HepG2 (cell line): ENCODE measurements around the gene SPOCD1. TPM values are rescaled to one million over a fixed set of nuclear protein-coding genes. Genes with fewer than 3 reads are reported as not detected.

Source experiments
- ATAC-seq: fragments of 200-7000 bp; cut with Tn5 transposase; 3 replicates; pipeline ENCODE4 v1.9.1; 2020; ENCODE audit warnings: mild to moderate bottlenecking, moderate library complexity
- BruUV-seq: library from RNA; stranded (reverse); fragments of 400-500 nt; replicated peaks from 2 replicates; lab custom pipeline; 2021; lab: Mats Ljungman, UMichigan
- CTCF ChIA-PET: fragments of 300-600 bp; formaldehyde crosslinking; extraction: SDS; loops from one replicate; lab custom pipeline; 2021; ENCODE audit warnings: low total read pairs, inconsistent platforms, low intra/inter-chr PET ratio; lab: Yijun Ruan, JAX
- POLR2A ChIA-PET: fragments of 350-600 bp; sonication (Branson Sonifier 250); formaldehyde crosslinking; loops from one replicate; lab custom pipeline; 2020; ENCODE audit warnings: antibody characterized with exemption, inconsistent platforms; lab: Yijun Ruan, JAX
- DNase-seq: peaks from one replicate; pipeline ENCODE4 v3.0.0-alpha.2; 2015; ENCODE audit warnings: low spot score
- FAIRE-seq: peaks from 3 replicates; lab custom pipeline; 2011; peaks lifted over from hg19 to GRCh38; lab: Jason Lieb, UNC
- H2AFZ ChIP-seq: one replicate; pipeline ENCODE4 v1.6.1; 2011; ENCODE audit warnings: low read length, inconsistent platforms
- H3K27ac ChIP-seq: fragments of 300-600 bp; 3 replicates; pipeline ENCODE4 v1.8.0; 2011; ENCODE audit warnings: mixed run types, mild to moderate bottlenecking, mixed read lengths, low read length, inconsistent platforms; ENCODE audit not compliant: insufficient read depth; ENCODE audit errors: extremely low read length
- H3K27me3 ChIP-seq, 2 experiments: fragments of 200-600 bp in 1 of 2; 2 replicates in 1 of 2; 3 replicates in 1 of 2; pipeline versions ENCODE4 v1.6.0 to v1.8.0; 2011; ENCODE audit warnings: low read length in 2 of 2, mild to moderate bottlenecking in 2 of 2, moderate library complexity in 2 of 2, inconsistent platforms in 1 of 2; ENCODE audit not compliant: insufficient read depth in 2 of 2, control insufficient read depth in 1 of 2
- H3K36me3 ChIP-seq, 2 experiments: fragments of 200-600 bp in 1 of 2; replicated peaks in 1 of 2; 2 replicates in 1 of 2; 3 replicates in 1 of 2; pipeline versions ENCODE4 v1.5.1 to v1.8.0; 2011; ENCODE audit warnings: low read length in 2 of 2, inconsistent platforms in 1 of 2; ENCODE audit not compliant: insufficient read depth in 2 of 2, control insufficient read depth in 1 of 2
- H3K4me1 ChIP-seq: 2 replicates; pipeline ENCODE4 v1.5.1; 2012; ENCODE audit warnings: low read length, inconsistent platforms; ENCODE audit not compliant: insufficient read depth
- H3K4me2 ChIP-seq: 2 replicates; pipeline ENCODE4 v1.6.0; 2011; ENCODE audit warnings: low read depth, low read length, inconsistent platforms
- H3K4me3 ChIP-seq, 3 experiments: fragments of 200-600 bp in 1 of 3; sonication (generic), shearing (Covaris generic) in 1 of 3; replicated peaks in 1 of 3; 2 replicates each; pipeline ENCODE4 v1.5.1; 2011 to 2016; ENCODE audit warnings: low read length in 3 of 3, inconsistent platforms in 2 of 3, low read depth in 2 of 3, mild to moderate bottlenecking in 2 of 3, control low read depth in 1 of 3, mixed read lengths in 1 of 3; ENCODE audit not compliant: insufficient read depth in 1 of 3
- H3K79me2 ChIP-seq: one replicate; pipeline ENCODE4 v1.6.1; 2011; ENCODE audit warnings: low read length, inconsistent platforms; ENCODE audit not compliant: insufficient read depth
- H3K9ac ChIP-seq: 2 replicates; pipeline ENCODE4 v1.6.0; 2011; ENCODE audit warnings: mild to moderate bottlenecking, low read depth, low read length, inconsistent platforms; ENCODE audit not compliant: insufficient read depth
- H3K9me3 ChIP-seq: 2 replicates; pipeline ENCODE4 v1.5.1; 2012; ENCODE audit warnings: mild to moderate bottlenecking, low read length
- H4K20me1 ChIP-seq: 2 replicates; pipeline ENCODE4 v1.6.0; 2011; ENCODE audit warnings: inconsistent platforms, mild to moderate bottlenecking, low read length, moderate library complexity; ENCODE audit not compliant: insufficient read depth
- ATF7 ChIP-seq, 2 experiments: fragments of 450-650 bp in 1 of 2; sonication (generic) in 1 of 2; formaldehyde crosslinking in 1 of 2; IDR thresholded peaks; 2 replicates each; pipeline versions ENCODE4 v1.4.0 to v1.6.1; 2016 to 2020; ENCODE audit warnings: antibody characterized with exemption in 1 of 2, mild to moderate bottlenecking in 1 of 2, missing genetic modification reagents in 1 of 2
- EED ChIP-seq: sonication (generic); formaldehyde crosslinking; IDR thresholded peaks from 2 replicates; pipeline ENCODE4 v1.5.0; 2020; ENCODE audit warnings: mild to moderate bottlenecking, missing genetic modification reagents
- HHEX ChIP-seq: IDR thresholded peaks from 2 replicates; pipeline ENCODE4 v1.6.1; 2016; ENCODE audit warnings: control low read depth
- NCOR1 ChIP-seq: fragments of 200-600 bp; sonication (generic); IDR thresholded peaks from 2 replicates; pipeline ENCODE4 v1.7.0; 2017; ENCODE audit warnings: antibody characterized with exemption, low read length, borderline replicate concordance
- NR2F2 ChIP-seq: IDR thresholded peaks from 2 replicates; pipeline ENCODE4 v1.6.1; 2012; ENCODE audit warnings: low read depth, inconsistent platforms, borderline replicate concordance
- NR3C1 ChIP-seq: sonication (generic); formaldehyde crosslinking; IDR thresholded peaks from 2 replicates; pipeline ENCODE4 v1.4.0; 2020; ENCODE audit warnings: missing genetic modification reagents
- PRPF4 ChIP-seq: fragments of 200-400 bp; formaldehyde crosslinking; IDR thresholded peaks from 2 replicates; pipeline ENCODE4 v1.6.1; 2016; ENCODE audit warnings: low read length, low read depth; ENCODE audit not compliant: poor library complexity, severe bottlenecking
- SYNCRIP ChIP-seq: fragments of 200-400 bp; formaldehyde crosslinking; IDR thresholded peaks from 2 replicates; pipeline ENCODE4 v1.6.1; 2018; ENCODE audit warnings: mild to moderate bottlenecking, low read depth, low read length; ENCODE audit not compliant: insufficient read depth
- TOPORS ChIP-seq: sonication (generic); formaldehyde crosslinking; IDR thresholded peaks from 2 replicates; pipeline ENCODE4 v1.8.0; 2023; ENCODE audit warnings: mild to moderate bottlenecking, missing genetic modification reagents
- WGBS: methylation state at CpG from one replicate; pipeline ENCODE4 v1.1.6; 2017; ENCODE audit warnings: low lambda C conversion rate; 5-methylcytosine and 5-hydroxymethylcytosine counted together
- in situ Hi-C: cut with HindIII; loops from 2 replicates; pipeline ENCODE4 v1.10.0; 2017; ENCODE audit warnings: low pct_unique_long_range_greater_than_20kb; ENCODE audit not compliant: extremely low pct_ligation_motif_present
- intact Hi-C: fragments of 100-400 bp; cut with micrococcal nuclease; formaldehyde crosslinking; loops from one replicate; pipeline ENCODE4 v1.10.0; 2022; ENCODE audit not compliant: unreplicated experiment
- polyA plus RNA-seq, 8 experiments: library from polyadenylated mRNA; depleted of rRNA in 3 of 8; stranded (reverse) in 7 of 8; unstranded in 1 of 8; fragments of >200 nt; fragmentation: Illumina TruSeq in 4 of 8; extraction: Trizol in 4 of 8; gene quantifications; 2 replicates each; pipeline versions ENCODE4 v1.2.1 to v1.2.3, GENCODE V29; 2011 to 2016; ENCODE audit warnings: low read depth in 4 of 8, missing spikeins in 1 of 8, mixed read lengths in 1 of 8; ENCODE audit not compliant: insufficient read depth in 1 of 8
- total RNA-seq, 5 experiments: library from RNA; depleted of rRNA; stranded (reverse); fragments of >200 nt; fragmentation: Illumina TruSeq; extraction: Trizol; gene quantifications; 2 replicates each; pipeline ENCODE4 v1.2.3, GENCODE V29; 2016; ENCODE audit warnings: low read depth in 1 of 5
- TF ChIP-seq, protein P1 (sequence below): sonication (generic); formaldehyde crosslinking; IDR thresholded peaks from 2 replicates; pipeline ENCODE4 v1.4.0; 2020; ENCODE audit warnings: missing genetic modification reagents
- TF ChIP-seq, protein P2 (sequence below): sonication (generic); formaldehyde crosslinking; IDR thresholded peaks from 2 replicates; pipeline ENCODE4 v1.8.0; 2022; ENCODE audit warnings: mild to moderate bottlenecking, missing genetic modification reagents
- TF ChIP-seq, protein P3 (sequence below): sonication (generic); formaldehyde crosslinking; IDR thresholded peaks from 2 replicates; pipeline ENCODE4 v1.4.0; 2020; ENCODE audit warnings: mild to moderate bottlenecking, missing genetic modification reagents
- TF ChIP-seq, protein P4 (sequence below): sonication (generic); formaldehyde crosslinking; IDR thresholded peaks from 2 replicates; pipeline ENCODE4 v1.9.0; 2022; ENCODE audit warnings: missing genetic modification reagents, mild to moderate bottlenecking, borderline replicate concordance

The SPOCD1 gene
- total and polyA plus RNA-seq, 2 of the 13 experiments (the other 11 are each of a cell fraction or from before 2014, with no cell fraction given) = 0.24 to 0.29 TPM

DNA sequence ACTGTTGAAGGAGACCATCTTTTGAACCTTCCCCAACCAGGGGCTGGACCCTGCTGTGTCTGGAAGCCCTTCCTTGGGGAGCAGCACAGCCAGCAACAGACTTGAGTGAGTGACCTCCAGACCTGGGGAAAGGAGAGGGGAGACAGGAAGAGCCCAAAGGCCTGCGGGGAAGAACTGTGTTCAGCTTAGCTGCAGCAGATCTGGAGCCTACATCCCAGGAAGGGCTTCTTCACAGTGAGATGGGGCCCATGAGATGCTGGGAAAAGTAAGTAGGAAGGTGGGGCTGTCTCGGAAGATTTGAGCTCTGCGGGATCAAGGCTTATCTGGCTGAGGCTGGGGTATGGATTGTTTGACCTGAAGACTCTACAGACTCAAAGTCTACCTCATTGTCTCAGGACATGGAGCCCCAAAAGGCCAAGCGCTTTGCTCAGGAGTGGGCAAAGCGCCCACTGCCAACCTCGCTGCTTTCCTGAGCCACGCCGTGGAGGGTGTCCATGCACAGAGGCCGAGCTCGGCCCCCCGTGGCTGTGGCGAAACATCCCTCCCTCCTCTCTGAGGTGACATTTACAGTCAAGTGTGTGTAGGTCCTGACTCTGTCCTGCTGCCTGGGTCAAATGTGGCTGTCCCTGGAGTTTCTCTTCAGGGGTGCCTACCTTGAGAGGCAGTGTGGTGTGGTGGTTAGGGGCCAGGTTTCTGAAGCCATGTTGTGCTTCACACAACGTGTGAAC, 24.5 kb downstream of the SPOCD1 start:
- WGBS = 24% methylated on average over 9 of the region's 13 CpGs
- ChIA-PET POLR2A (no interaction called here), CTCF (no interaction called here)
- in situ Hi-C loops = no loop called here
- H3K79me2 ChIP-seq = no peaks in the 10 kb centered on the region
- H3K27me3 ChIP-seq = peaks cover 3 to 19% of the 10 kb centered on the region in 2 experiments; a peak in 3 of 5 replicates
- H3K36me3 ChIP-seq = no peaks in the 10 kb centered on the region
- FAIRE-seq = no peak
- DNase-seq = no peak
- peaks cover 22% of the 10 kb centered on the region for H3K4me1 ChIP-seq
- H3K27ac ChIP-seq = no peak overlapping the region
- H3K9ac ChIP-seq = no peak overlapping the region
- no peak overlapping the region for H3K4me2 ChIP-seq
- H2AFZ ChIP-seq = no peak overlapping the region
- TF ChIP-seq NCOR1 = no peak
- TF ChIP-seq, protein P1, sequence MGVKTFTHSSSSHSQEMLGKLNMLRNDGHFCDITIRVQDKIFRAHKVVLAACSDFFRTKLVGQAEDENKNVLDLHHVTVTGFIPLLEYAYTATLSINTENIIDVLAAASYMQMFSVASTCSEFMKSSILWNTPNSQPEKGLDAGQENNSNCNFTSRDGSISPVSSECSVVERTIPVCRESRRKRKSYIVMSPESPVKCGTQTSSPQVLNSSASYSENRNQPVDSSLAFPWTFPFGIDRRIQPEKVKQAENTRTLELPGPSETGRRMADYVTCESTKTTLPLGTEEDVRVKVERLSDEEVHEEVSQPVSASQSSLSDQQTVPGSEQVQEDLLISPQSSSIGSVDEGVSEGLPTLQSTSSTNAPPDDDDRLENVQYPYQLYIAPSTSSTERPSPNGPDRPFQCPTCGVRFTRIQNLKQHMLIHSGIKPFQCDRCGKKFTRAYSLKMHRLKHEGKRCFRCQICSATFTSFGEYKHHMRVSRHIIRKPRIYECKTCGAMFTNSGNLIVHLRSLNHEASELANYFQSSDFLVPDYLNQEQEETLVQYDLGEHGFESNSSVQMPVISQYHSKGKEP (CRISPR knock-in tag) = no peak
- no peak for TF ChIP-seq NR2F2
- TF ChIP-seq, protein P2, sequence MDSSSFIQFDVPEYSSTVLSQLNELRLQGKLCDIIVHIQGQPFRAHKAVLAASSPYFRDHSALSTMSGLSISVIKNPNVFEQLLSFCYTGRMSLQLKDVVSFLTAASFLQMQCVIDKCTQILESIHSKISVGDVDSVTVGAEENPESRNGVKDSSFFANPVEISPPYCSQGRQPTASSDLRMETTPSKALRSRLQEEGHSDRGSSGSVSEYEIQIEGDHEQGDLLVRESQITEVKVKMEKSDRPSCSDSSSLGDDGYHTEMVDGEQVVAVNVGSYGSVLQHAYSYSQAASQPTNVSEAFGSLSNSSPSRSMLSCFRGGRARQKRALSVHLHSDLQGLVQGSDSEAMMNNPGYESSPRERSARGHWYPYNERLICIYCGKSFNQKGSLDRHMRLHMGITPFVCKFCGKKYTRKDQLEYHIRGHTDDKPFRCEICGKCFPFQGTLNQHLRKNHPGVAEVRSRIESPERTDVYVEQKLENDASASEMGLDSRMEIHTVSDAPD = no peak
- TF ChIP-seq, protein P3, sequence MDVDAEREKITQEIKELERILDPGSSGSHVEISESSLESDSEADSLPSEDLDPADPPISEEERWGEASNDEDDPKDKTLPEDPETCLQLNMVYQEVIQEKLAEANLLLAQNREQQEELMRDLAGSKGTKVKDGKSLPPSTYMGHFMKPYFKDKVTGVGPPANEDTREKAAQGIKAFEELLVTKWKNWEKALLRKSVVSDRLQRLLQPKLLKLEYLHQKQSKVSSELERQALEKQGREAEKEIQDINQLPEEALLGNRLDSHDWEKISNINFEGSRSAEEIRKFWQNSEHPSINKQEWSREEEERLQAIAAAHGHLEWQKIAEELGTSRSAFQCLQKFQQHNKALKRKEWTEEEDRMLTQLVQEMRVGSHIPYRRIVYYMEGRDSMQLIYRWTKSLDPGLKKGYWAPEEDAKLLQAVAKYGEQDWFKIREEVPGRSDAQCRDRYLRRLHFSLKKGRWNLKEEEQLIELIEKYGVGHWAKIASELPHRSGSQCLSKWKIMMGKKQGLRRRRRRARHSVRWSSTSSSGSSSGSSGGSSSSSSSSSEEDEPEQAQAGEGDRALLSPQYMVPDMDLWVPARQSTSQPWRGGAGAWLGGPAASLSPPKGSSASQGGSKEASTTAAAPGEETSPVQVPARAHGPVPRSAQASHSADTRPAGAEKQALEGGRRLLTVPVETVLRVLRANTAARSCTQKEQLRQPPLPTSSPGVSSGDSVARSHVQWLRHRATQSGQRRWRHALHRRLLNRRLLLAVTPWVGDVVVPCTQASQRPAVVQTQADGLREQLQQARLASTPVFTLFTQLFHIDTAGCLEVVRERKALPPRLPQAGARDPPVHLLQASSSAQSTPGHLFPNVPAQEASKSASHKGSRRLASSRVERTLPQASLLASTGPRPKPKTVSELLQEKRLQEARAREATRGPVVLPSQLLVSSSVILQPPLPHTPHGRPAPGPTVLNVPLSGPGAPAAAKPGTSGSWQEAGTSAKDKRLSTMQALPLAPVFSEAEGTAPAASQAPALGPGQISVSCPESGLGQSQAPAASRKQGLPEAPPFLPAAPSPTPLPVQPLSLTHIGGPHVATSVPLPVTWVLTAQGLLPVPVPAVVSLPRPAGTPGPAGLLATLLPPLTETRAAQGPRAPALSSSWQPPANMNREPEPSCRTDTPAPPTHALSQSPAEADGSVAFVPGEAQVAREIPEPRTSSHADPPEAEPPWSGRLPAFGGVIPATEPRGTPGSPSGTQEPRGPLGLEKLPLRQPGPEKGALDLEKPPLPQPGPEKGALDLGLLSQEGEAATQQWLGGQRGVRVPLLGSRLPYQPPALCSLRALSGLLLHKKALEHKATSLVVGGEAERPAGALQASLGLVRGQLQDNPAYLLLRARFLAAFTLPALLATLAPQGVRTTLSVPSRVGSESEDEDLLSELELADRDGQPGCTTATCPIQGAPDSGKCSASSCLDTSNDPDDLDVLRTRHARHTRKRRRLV (CRISPR knock-in tag) = no peak
- TF ChIP-seq PRPF4 = no peak
- no peak for TF ChIP-seq TOPORS (CRISPR knock-in tag)
- TF ChIP-seq, protein P4, sequence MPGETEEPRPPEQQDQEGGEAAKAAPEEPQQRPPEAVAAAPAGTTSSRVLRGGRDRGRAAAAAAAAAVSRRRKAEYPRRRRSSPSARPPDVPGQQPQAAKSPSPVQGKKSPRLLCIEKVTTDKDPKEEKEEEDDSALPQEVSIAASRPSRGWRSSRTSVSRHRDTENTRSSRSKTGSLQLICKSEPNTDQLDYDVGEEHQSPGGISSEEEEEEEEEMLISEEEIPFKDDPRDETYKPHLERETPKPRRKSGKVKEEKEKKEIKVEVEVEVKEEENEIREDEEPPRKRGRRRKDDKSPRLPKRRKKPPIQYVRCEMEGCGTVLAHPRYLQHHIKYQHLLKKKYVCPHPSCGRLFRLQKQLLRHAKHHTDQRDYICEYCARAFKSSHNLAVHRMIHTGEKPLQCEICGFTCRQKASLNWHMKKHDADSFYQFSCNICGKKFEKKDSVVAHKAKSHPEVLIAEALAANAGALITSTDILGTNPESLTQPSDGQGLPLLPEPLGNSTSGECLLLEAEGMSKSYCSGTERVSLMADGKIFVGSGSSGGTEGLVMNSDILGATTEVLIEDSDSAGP (CRISPR knock-in tag) = no peak
- TF ChIP-seq HHEX (CRISPR knock-in tag) = no peak
- TF ChIP-seq EED (CRISPR knock-in tag) = no peak
- no peak for TF ChIP-seq NR3C1
- TF ChIP-seq ATF7 (IDR thresholded peaks at IDR 0.05) = no peak
- TF ChIP-seq ATF7 (CRISPR knock-in tag; IDR thresholded peaks at IDR 0.05) = no peak
- TF ChIP-seq SYNCRIP = no peak
- H3K9me3 ChIP-seq = no peaks in the 10 kb centered on the region
- BruUV-seq = no TSS peak
- H3K4me3 ChIP-seq = no peak overlapping the region
- intact Hi-C loops = no loop called here
- no peak for ATAC-seq
- H4K20me1 ChIP-seq = no peaks in the 10 kb centered on the region
